Measurements from ENCODE around the gene KDM7A.

GRCh38 chr7:140212100-140212881 is 35.5 kb upstream of the KDM7A start:
- TF ChIP-seq IRF3 (IDR thresholded peaks at IDR 0.05; ENCODE audit: low read depth, low read length) (no peak), ELF1 (IDR thresholded peaks at IDR 0.05) (no peak), FOSL2 (IDR thresholded peaks at IDR 0.05; ENCODE audit: borderline replicate concordance, low read depth) (no peak), EP300 (IDR thresholded peaks at IDR 0.05; ENCODE audit: borderline replicate concordance in 1 of 2, low read depth in 1 of 2, low read length in 1 of 2) (no peak), EZH2phosphoT487 (IDR thresholded peaks at IDR 0.05; ENCODE audit: borderline replicate concordance, low read depth) (no peak), POLR2AphosphoS5 (IDR thresholded peaks at IDR 0.05; ENCODE audit: low read depth, low read length) (no peak), TAF1 (IDR thresholded peaks at IDR 0.05; ENCODE audit: borderline replicate concordance, low read depth, low read length) (no peak), TCF12 (IDR thresholded peaks at IDR 0.05) (no peak), GATA2 (CRISPR knock-in tag; IDR thresholded peaks at IDR 0.05) (no peak)
- TF ChIP-seq, protein P1, sequence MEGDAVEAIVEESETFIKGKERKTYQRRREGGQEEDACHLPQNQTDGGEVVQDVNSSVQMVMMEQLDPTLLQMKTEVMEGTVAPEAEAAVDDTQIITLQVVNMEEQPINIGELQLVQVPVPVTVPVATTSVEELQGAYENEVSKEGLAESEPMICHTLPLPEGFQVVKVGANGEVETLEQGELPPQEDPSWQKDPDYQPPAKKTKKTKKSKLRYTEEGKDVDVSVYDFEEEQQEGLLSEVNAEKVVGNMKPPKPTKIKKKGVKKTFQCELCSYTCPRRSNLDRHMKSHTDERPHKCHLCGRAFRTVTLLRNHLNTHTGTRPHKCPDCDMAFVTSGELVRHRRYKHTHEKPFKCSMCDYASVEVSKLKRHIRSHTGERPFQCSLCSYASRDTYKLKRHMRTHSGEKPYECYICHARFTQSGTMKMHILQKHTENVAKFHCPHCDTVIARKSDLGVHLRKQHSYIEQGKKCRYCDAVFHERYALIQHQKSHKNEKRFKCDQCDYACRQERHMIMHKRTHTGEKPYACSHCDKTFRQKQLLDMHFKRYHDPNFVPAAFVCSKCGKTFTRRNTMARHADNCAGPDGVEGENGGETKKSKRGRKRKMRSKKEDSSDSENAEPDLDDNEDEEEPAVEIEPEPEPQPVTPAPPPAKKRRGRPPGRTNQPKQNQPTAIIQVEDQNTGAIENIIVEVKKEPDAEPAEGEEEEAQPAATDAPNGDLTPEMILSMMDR (IDR thresholded peaks at IDR 0.05), result no peak
- TF ChIP-seq, protein P2, sequence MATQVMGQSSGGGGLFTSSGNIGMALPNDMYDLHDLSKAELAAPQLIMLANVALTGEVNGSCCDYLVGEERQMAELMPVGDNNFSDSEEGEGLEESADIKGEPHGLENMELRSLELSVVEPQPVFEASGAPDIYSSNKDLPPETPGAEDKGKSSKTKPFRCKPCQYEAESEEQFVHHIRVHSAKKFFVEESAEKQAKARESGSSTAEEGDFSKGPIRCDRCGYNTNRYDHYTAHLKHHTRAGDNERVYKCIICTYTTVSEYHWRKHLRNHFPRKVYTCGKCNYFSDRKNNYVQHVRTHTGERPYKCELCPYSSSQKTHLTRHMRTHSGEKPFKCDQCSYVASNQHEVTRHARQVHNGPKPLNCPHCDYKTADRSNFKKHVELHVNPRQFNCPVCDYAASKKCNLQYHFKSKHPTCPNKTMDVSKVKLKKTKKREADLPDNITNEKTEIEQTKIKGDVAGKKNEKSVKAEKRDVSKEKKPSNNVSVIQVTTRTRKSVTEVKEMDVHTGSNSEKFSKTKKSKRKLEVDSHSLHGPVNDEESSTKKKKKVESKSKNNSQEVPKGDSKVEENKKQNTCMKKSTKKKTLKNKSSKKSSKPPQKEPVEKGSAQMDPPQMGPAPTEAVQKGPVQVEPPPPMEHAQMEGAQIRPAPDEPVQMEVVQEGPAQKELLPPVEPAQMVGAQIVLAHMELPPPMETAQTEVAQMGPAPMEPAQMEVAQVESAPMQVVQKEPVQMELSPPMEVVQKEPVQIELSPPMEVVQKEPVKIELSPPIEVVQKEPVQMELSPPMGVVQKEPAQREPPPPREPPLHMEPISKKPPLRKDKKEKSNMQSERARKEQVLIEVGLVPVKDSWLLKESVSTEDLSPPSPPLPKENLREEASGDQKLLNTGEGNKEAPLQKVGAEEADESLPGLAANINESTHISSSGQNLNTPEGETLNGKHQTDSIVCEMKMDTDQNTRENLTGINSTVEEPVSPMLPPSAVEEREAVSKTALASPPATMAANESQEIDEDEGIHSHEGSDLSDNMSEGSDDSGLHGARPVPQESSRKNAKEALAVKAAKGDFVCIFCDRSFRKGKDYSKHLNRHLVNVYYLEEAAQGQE (IDR thresholded peaks at IDR 0.05; ENCODE audit: low read depth, low read length), result no peak
